Mesendoderm (in vitro differentiated cells): ENCODE data around the gene TCF4.
A peak's percentile ranks its signal among the peaks of the same experiment; 100 is the strongest.

Source experiments
- DNase-seq: peaks from one replicate; pipeline ENCODE4 v3.0.0; 2013
- H2AK5ac ChIP-seq: 2 replicates; pipeline ENCODE4 v1.6.1; 2013; ENCODE audit warnings: low read length, inconsistent platforms
- H2BK120ac ChIP-seq: 2 replicates; pipeline ENCODE4 v1.6.1; 2013; ENCODE audit warnings: low read depth, mild to moderate bottlenecking, low read length, moderate library complexity, mixed read lengths
- H2BK15ac ChIP-seq: replicated peaks from 2 replicates; pipeline ENCODE4 v1.6.1; 2013; ENCODE audit warnings: low read depth, mild to moderate bottlenecking, moderate library complexity
- H2BK5ac ChIP-seq: 2 replicates; pipeline ENCODE4 v1.6.1; 2013; ENCODE audit warnings: low read length, inconsistent platforms
- H3K18ac ChIP-seq: 2 replicates; pipeline ENCODE4 v1.6.1; 2013; ENCODE audit warnings: mild to moderate bottlenecking, low read length, mixed read lengths
- H3K23ac ChIP-seq: one replicate; pipeline ENCODE4 v1.6.1; 2013; ENCODE audit warnings: low read length
- H3K27ac ChIP-seq: 2 replicates; pipeline ENCODE4 v1.5.1; 2013; ENCODE audit warnings: low read depth, mild to moderate bottlenecking, inconsistent platforms, low read length, moderate library complexity
- H3K27me3 ChIP-seq: 2 replicates; pipeline ENCODE4 v1.6.1; 2013; ENCODE audit warnings: low read length, control low read depth, mild to moderate bottlenecking, inconsistent platforms; ENCODE audit not compliant: insufficient read depth, poor library complexity
- H3K36me3 ChIP-seq: 2 replicates; pipeline ENCODE4 v1.6.1; 2013; ENCODE audit warnings: low read length, inconsistent platforms; ENCODE audit not compliant: control insufficient read depth, insufficient read depth
- H3K4ac ChIP-seq: one replicate; pipeline ENCODE4 v1.6.1; 2013; ENCODE audit warnings: low read depth, mild to moderate bottlenecking, low read length, moderate library complexity
- H3K4me1 ChIP-seq: 2 replicates; pipeline ENCODE4 v1.6.1; 2013; ENCODE audit warnings: low read depth, low read length, inconsistent platforms; ENCODE audit not compliant: control insufficient read depth
- H3K4me2 ChIP-seq: 2 replicates; pipeline ENCODE4 v1.6.1; 2013; ENCODE audit warnings: low read length
- H3K4me3 ChIP-seq: 2 replicates; pipeline ENCODE4 v1.5.1; 2013; ENCODE audit warnings: mild to moderate bottlenecking, low read length
- H3K56ac ChIP-seq: one replicate; pipeline ENCODE4 v1.6.1; 2013; ENCODE audit warnings: low read length
- H3K79me1 ChIP-seq: 2 replicates; pipeline ENCODE4 v1.6.1; 2013; ENCODE audit warnings: low read length, inconsistent platforms
- H3K79me2 ChIP-seq: 2 replicates; pipeline ENCODE4 v1.6.1; 2013; ENCODE audit warnings: mild to moderate bottlenecking, low read length; ENCODE audit not compliant: control insufficient read depth, insufficient read depth
- H3K9ac ChIP-seq: 2 replicates; pipeline ENCODE4 v1.6.1; 2013; ENCODE audit warnings: low read length, inconsistent platforms
- H4K5ac ChIP-seq: one replicate; pipeline ENCODE4 v1.6.1; 2013; ENCODE audit warnings: low read length
- H4K8ac ChIP-seq: one replicate; pipeline ENCODE4 v1.6.1; 2013; ENCODE audit warnings: low read depth, mild to moderate bottlenecking, control low read depth, low read length, moderate library complexity
- WGBS: extraction: QIAGEN DNeasy Blood & Tissue Kit; methylation state at CpG from one replicate; pipeline ENCODE4 v1.1.7; 2013; ENCODE audit warnings: low lambda C conversion rate, missing lambda C conversion rate; ENCODE audit not compliant: insufficient coverage; ENCODE audit errors: extremely low coverage; 5-methylcytosine and 5-hydroxymethylcytosine counted together

Gene TCF4

GRCh38 chr18:55349685-55350084 lies 238.3 kb downstream of the TCF4 start:
- H3K4me2 ChIP-seq = no peak overlapping the region
- no peaks in the 10 kb centered on the region for H3K36me3 ChIP-seq
- H2AK5ac ChIP-seq = no peak overlapping the region
- WGBS = 100% methylated on average over 1 of the region's 1 CpG
- no peak overlapping the region for H3K9ac ChIP-seq
- no peak overlapping the region for H3K23ac ChIP-seq
- H4K8ac ChIP-seq = no peak overlapping the region
- no peak overlapping the region for H3K18ac ChIP-seq
- H4K5ac ChIP-seq = no peak overlapping the region
- H3K27me3 ChIP-seq = no peaks in the 10 kb centered on the region
- no peak overlapping the region for H3K4me3 ChIP-seq
- DNase-seq = no peak
- no peak overlapping the region for H2BK15ac ChIP-seq
- no peaks in the 10 kb centered on the region for H3K4me1 ChIP-seq
- no peaks in the 10 kb centered on the region for H3K79me2 ChIP-seq
- peaks cover 2% of the 10 kb centered on the region for H3K79me1 ChIP-seq
- H2BK5ac ChIP-seq = no peak overlapping the region
- H3K4ac ChIP-seq = no peak overlapping the region
- no peak overlapping the region for H2BK120ac ChIP-seq
- no peak overlapping the region for H3K27ac ChIP-seq
- H3K56ac ChIP-seq = no peak overlapping the region

GRCh38 chr18:55346961-55347740 lies 240.8 kb downstream of the TCF4 start:
- peak overlapping the region; percentile 59 for H3K4ac ChIP-seq
- H3K27me3 ChIP-seq = no peaks in the 10 kb centered on the region
- no CpG with 5 or more reads among the region's 16 CpGs for WGBS
- peaks cover 2% of the 10 kb centered on the region for H3K79me1 ChIP-seq
- no peaks in the 10 kb centered on the region for H3K79me2 ChIP-seq
- no peaks in the 10 kb centered on the region for H3K36me3 ChIP-seq
- no peak overlapping the region for H2BK15ac ChIP-seq
- no peak overlapping the region for H3K27ac ChIP-seq
- no peak overlapping the region for H3K23ac ChIP-seq
- H3K4me1 ChIP-seq = no peaks in the 10 kb centered on the region
- no peak overlapping the region for H2BK120ac ChIP-seq
- peak; percentile 29 for DNase-seq
- no peak overlapping the region for H2AK5ac ChIP-seq
- no peak overlapping the region for H2BK5ac ChIP-seq
- no peak overlapping the region for H3K4me2 ChIP-seq
- peak overlapping the region; percentile 6 for H3K56ac ChIP-seq
- no peak overlapping the region for H3K18ac ChIP-seq
- no peak overlapping the region for H3K9ac ChIP-seq
- no peak overlapping the region for H4K8ac ChIP-seq
- no peak overlapping the region for H3K4me3 ChIP-seq
- no peak overlapping the region for H4K5ac ChIP-seq

GRCh38 chr18:55346387-55346786 lies 241.6 kb downstream of the TCF4 start:
- no peak overlapping the region for H2BK15ac ChIP-seq
- no peaks in the 10 kb centered on the region for H3K27me3 ChIP-seq
- no peaks in the 10 kb centered on the region for H3K36me3 ChIP-seq
- H3K23ac ChIP-seq = no peak overlapping the region
- no peak overlapping the region for H3K4ac ChIP-seq
- H3K27ac ChIP-seq = no peak overlapping the region
- H3K18ac ChIP-seq = no peak overlapping the region
- WGBS = no CpG with 5 or more reads among the region's 3 CpGs
- H3K4me2 ChIP-seq = no peak overlapping the region
- H3K79me1 ChIP-seq = peaks cover 2% of the 10 kb centered on the region
- no peak overlapping the region for H3K4me3 ChIP-seq
- H4K8ac ChIP-seq = no peak overlapping the region
- no peak overlapping the region for H2AK5ac ChIP-seq
- H3K9ac ChIP-seq = no peak overlapping the region
- H2BK5ac ChIP-seq = no peak overlapping the region
- no peak overlapping the region for H4K5ac ChIP-seq
- no peak for DNase-seq
- no peak overlapping the region for H3K56ac ChIP-seq
- no peaks in the 10 kb centered on the region for H3K79me2 ChIP-seq
- no peak overlapping the region for H2BK120ac ChIP-seq
- no peaks in the 10 kb centered on the region for H3K4me1 ChIP-seq

GRCh38 chr18:55345103-55345950 lies 242.7 kb downstream of the TCF4 start:
- Histone ChIP-seq H3K79me2 (no peaks in the 10 kb centered on the region), H3K23ac (no peak overlapping the region), H2BK120ac (no peak overlapping the region), H3K27ac (no peak overlapping the region), H4K8ac (no peak overlapping the region), H3K56ac (no peak overlapping the region), H3K79me1 (no peaks in the 10 kb centered on the region), H2BK15ac (no peak overlapping the region), H3K9ac (no peak overlapping the region), H4K5ac (no peak overlapping the region), H2BK5ac (no peak overlapping the region), H3K4me1 (no peaks in the 10 kb centered on the region), H3K4me3 (no peak overlapping the region), H3K18ac (no peak overlapping the region), H3K4ac (no peak overlapping the region), H3K4me2 (no peak overlapping the region), H3K27me3 (no peaks in the 10 kb centered on the region), H3K36me3 (no peaks in the 10 kb centered on the region), H2AK5ac (no peak overlapping the region)
- no CpG with 5 or more reads among the region's 7 CpGs for WGBS
- DNase-seq = no peak

- WGBS = no CpG with 5 or more reads among the region's 3 CpGs
- no peak overlapping the region for H3K4me3 ChIP-seq
- DNase-seq = peak; percentile 41
- H3K56ac ChIP-seq = no peak overlapping the region
- no peak overlapping the region for H4K8ac ChIP-seq
- H3K36me3 ChIP-seq = no peaks in the 10 kb centered on the region
- H3K79me2 ChIP-seq = no peaks in the 10 kb centered on the region
- no peak overlapping the region for H4K5ac ChIP-seq
- H3K23ac ChIP-seq = no peak overlapping the region
- H3K27ac ChIP-seq = no peak overlapping the region
- no peak overlapping the region for H2BK120ac ChIP-seq
- no peak overlapping the region for H3K18ac ChIP-seq
- H3K27me3 ChIP-seq = no peaks in the 10 kb centered on the region
- H3K4ac ChIP-seq = no peak overlapping the region
- H3K9ac ChIP-seq = no peak overlapping the region
- H2BK5ac ChIP-seq = no peak overlapping the region
- H2BK15ac ChIP-seq = no peak overlapping the region
- no peak overlapping the region for H2AK5ac ChIP-seq
- peaks cover 1% of the 10 kb centered on the region for H3K79me1 ChIP-seq
- no peaks in the 10 kb centered on the region for H3K4me1 ChIP-seq
- no peak overlapping the region for H3K4me2 ChIP-seq
Observed at GRCh38 chr18:55343396-55344073, 244.5 kb downstream of the TCF4 start.
